Natural killer cell (primary cell): ENCODE data around the gene OSBPL9. TPM values are rescaled to one million over a fixed set of nuclear protein-coding genes. Genes with fewer than 3 reads are reported as not detected.

Experiments used
- ATAC-seq, 3 donors: fragments of 150-1000 bp in 2 of 3; fragments of 200-7000 bp in 1 of 3; cut with Tn5 transposase; 1 replicate in 1 of 3; 2 replicates in 2 of 3; pipeline ENCODE4 v1.10.0; 2021; ENCODE audit warnings: mild to moderate bottlenecking in 2 of 3, moderate library complexity in 2 of 3
- DNase-seq, 2 donors: peaks; one replicate each; pipeline versions ENCODE4 v3.0.0 to v3.0.0-alpha.2; 2013 to 2021; ENCODE audit warnings: mixed read lengths in 1 of 2
- H3K27ac ChIP-seq: one replicate; pipeline ENCODE4 v1.5.1; 2013; ENCODE audit warnings: mild to moderate bottlenecking, low read length
- H3K27me3 ChIP-seq: one replicate; pipeline ENCODE4 v1.6.1; 2013; ENCODE audit warnings: low read length; ENCODE audit not compliant: control insufficient read depth, insufficient read depth
- H3K36me3 ChIP-seq: one replicate; pipeline ENCODE4 v1.6.1; 2013; ENCODE audit warnings: low read length; ENCODE audit not compliant: control insufficient read depth, insufficient read depth
- H3K4me1 ChIP-seq: one replicate; pipeline ENCODE4 v1.6.1; 2013; ENCODE audit warnings: low read length; ENCODE audit not compliant: control insufficient read depth, insufficient read depth
- H3K4me3 ChIP-seq: one replicate; pipeline ENCODE4 v1.5.1; 2013; ENCODE audit warnings: low read length
- H3K9me3 ChIP-seq: one replicate; pipeline ENCODE4 v1.6.1; 2013; ENCODE audit warnings: low read length; ENCODE audit not compliant: control insufficient read depth, insufficient read depth
- H3K27ac Mint-ChIP-seq, 2 donors: one replicate each; pipeline ENCODE4 v1.8.0; 2022; ENCODE audit warnings: mild to moderate bottlenecking in 2 of 2, mixed read lengths in 2 of 2, moderate library complexity in 1 of 2
- H3K27me3 Mint-ChIP-seq, 2 donors: one replicate each; pipeline ENCODE4 v1.8.0; 2022; ENCODE audit warnings: low read depth in 2 of 2, mixed read lengths in 2 of 2
- H3K36me3 Mint-ChIP-seq: one replicate; pipeline ENCODE4 v1.8.0; 2022; ENCODE audit warnings: mixed read lengths
- H3K4me1 Mint-ChIP-seq, 2 donors: one replicate each; pipeline ENCODE4 v1.8.0; 2022; ENCODE audit warnings: mixed read lengths in 2 of 2
- H3K4me3 Mint-ChIP-seq: one replicate; pipeline ENCODE4 v1.8.0; 2022; ENCODE audit warnings: mild to moderate bottlenecking, moderate library complexity, mixed read lengths
- H3K9me3 Mint-ChIP-seq, 2 donors: one replicate each; pipeline ENCODE4 v1.8.0; 2022; ENCODE audit warnings: mixed read lengths in 2 of 2
- CTCF ChIP-seq: fragments of 200-600 bp; IDR thresholded peaks from one replicate; pipeline ENCODE4 v1.8.0; 2022; ENCODE audit warnings: antibody characterized with exemption
- WGBS: methylation state at CpG from one replicate; pipeline ENCODE4 v1.1.7; 2013; ENCODE audit warnings: missing lambda C conversion rate; ENCODE audit not compliant: insufficient coverage; 5-methylcytosine and 5-hydroxymethylcytosine counted together
- intact Hi-C: fragments of 100-400 bp; cut with micrococcal nuclease; formaldehyde crosslinking; loops from one replicate; pipeline ENCODE4 v1.14.2; 2022
- total RNA-seq, 4 donors: library from RNA; stranded (reverse); fragments of 120-200 nt in 1 of 4; gene quantifications; one replicate each; pipeline versions ENCODE4 v1.2.3 to v1.2.4, GENCODE V29; 2013 to 2022

Gene OSBPL9
- total RNA-seq, 3 donors from 2014 or later (not counting 1 experiment from before 2014, with no cell fraction given), result 53.0 to 72.6 (median 62.0) TPM

GRCh38 chr1:51663721-51664120 is 46.8 kb downstream of the OSBPL9 start:
- DNase-seq (no peak), ATAC-seq (no peak)
- Histone ChIP-seq H3K27me3 (no peaks in the 10 kb centered on the region), H3K4me1 (no peaks in the 10 kb centered on the region), H3K4me3 (no peak overlapping the region), H3K9me3 (no peaks in the 10 kb centered on the region), H3K36me3 (no peaks in the 10 kb centered on the region), H3K27ac (no peak overlapping the region)
- Mint-ChIP-seq H3K27me3 (no peaks in the 10 kb centered on the region), H3K4me1 (peaks cover 15 to 25% of the 10 kb centered on the region in 2 donors), H3K36me3 (no peaks in the 10 kb centered on the region), H3K9me3 (no peaks in the 10 kb centered on the region), H3K27ac (no peak overlapping the region), H3K4me3 (no peak overlapping the region)
- WGBS, result 100% methylated on average over 2 of the region's 2 CpGs
- intact Hi-C loops, result no loop called here
- TF ChIP-seq CTCF, result no peak

GRCh38 chr1:51664421-51665240 is 47.7 kb downstream of the OSBPL9 start:
- WGBS, result 98% methylated on average over 6 of the region's 6 CpGs
- Mint-ChIP-seq H3K4me1 (peaks cover 15 to 25% of the 10 kb centered on the region in 2 donors), H3K27ac (no peak overlapping the region), H3K36me3 (no peaks in the 10 kb centered on the region), H3K9me3 (no peaks in the 10 kb centered on the region), H3K27me3 (no peaks in the 10 kb centered on the region), H3K4me3 (no peak overlapping the region)
- no peak overlapping the region for H3K27ac ChIP-seq
- no peak overlapping the region for H3K4me3 ChIP-seq
- H3K27me3 ChIP-seq, result no peaks in the 10 kb centered on the region
- intact Hi-C loops, result no loop called here
- no peaks in the 10 kb centered on the region for H3K9me3 ChIP-seq
- no peaks in the 10 kb centered on the region for H3K36me3 ChIP-seq
- DNase-seq, result no peak
- no peak for TF ChIP-seq CTCF
- H3K4me1 ChIP-seq, result no peaks in the 10 kb centered on the region
- no peak for ATAC-seq

GRCh38 chr1:51666478-51666877 is 49.6 kb downstream of the OSBPL9 start:
- H3K4me3 ChIP-seq, result no peak overlapping the region
- H3K36me3 ChIP-seq, result no peaks in the 10 kb centered on the region
- whole genome bisulfite sequencing, result 93% methylated on average over 2 of the region's 2 CpGs
- no peak for TF ChIP-seq CTCF
- Mint-ChIP-seq H3K27me3 (no peaks in the 10 kb centered on the region), H3K4me1 (peaks cover 9 to 20% of the 10 kb centered on the region in 2 donors), H3K9me3 (no peaks in the 10 kb centered on the region), H3K36me3 (no peaks in the 10 kb centered on the region), H3K4me3 (no peak overlapping the region), H3K27ac (no peak overlapping the region)
- no peaks in the 10 kb centered on the region for H3K9me3 ChIP-seq
- H3K4me1 ChIP-seq, result no peaks in the 10 kb centered on the region
- no peaks in the 10 kb centered on the region for H3K27me3 ChIP-seq
- DNase-seq (no peak), ATAC-seq (peak in 1 of 3 donors; percentile 75)
- H3K27ac ChIP-seq, result no peak overlapping the region
- intact Hi-C loops, result no loop called here

GRCh38 chr1:51667561-51667960 is 50.7 kb downstream of the OSBPL9 start:
- no peaks in the 10 kb centered on the region for H3K27me3 ChIP-seq
- no peak overlapping the region for H3K27ac Mint-ChIP-seq
- no peaks in the 10 kb centered on the region for H3K9me3 ChIP-seq
- H3K27ac ChIP-seq, result no peak overlapping the region
- no peaks in the 10 kb centered on the region for H3K36me3 Mint-ChIP-seq
- no peaks in the 10 kb centered on the region for H3K27me3 Mint-ChIP-seq
- intact Hi-C loops, result no loop called here
- no peak overlapping the region for H3K4me3 ChIP-seq
- H3K4me1 Mint-ChIP-seq, result peaks cover 7 to 11% of the 10 kb centered on the region in 2 donors
- no peak overlapping the region for H3K4me3 Mint-ChIP-seq
- H3K4me1 ChIP-seq, result no peaks in the 10 kb centered on the region
- no peak for TF ChIP-seq CTCF
- H3K36me3 ChIP-seq, result no peaks in the 10 kb centered on the region
- ATAC-seq (no peak), DNase-seq (no peak)
- 87% methylated on average over 2 of the region's 2 CpGs for WGBS
- H3K9me3 Mint-ChIP-seq, result no peaks in the 10 kb centered on the region
